Mesenteric fat pad (tissue), 1 donor: ENCODE data around the gene RGS12. TPM values are rescaled to one million over a fixed set of nuclear protein-coding genes. Genes with fewer than 3 reads are reported as not detected.

Experiments used
- DNase-seq: peaks from one replicate; pipeline ENCODE4 v3.0.0-alpha.2; 2020; ENCODE audit warnings: low spot score
- total RNA-seq: library from RNA; stranded (reverse); fragmentation: NEBNext Ultra II Directional; extraction: Animal tissue kit (Norgen Biotek cat#: 25700); gene quantifications from one replicate; pipeline ENCODE4 v1.2.1, GENCODE V29; 2021
- donor health status: DM: yes; HTN: yes; CAD: no.

Gene RGS12
- total RNA-seq, 1 donor from 2014 or later, result 26.3 TPM

DNA sequence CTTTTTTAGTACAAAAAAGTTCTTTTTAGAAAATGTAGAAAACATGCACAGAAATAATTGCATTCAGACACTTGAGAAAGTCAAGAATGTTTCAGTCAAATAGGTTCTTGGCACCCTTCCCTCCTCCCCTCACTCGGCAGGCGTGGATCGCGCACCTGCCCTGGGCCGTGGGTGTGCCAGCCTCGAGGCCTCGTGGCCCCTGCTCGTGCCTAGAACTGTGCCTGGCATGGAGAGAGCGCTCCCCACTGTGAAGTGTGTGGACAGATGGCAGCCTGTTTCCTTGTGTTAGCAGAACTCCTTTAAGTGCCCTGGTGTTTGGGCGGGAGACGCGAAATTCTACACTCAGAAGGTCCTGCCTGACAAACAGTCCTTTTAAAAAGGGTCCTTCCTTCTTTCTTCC is 14.7 kb downstream of the RGS12 start:
- DNase-seq, result peak; percentile 57

GRCh38 chr4:3307891-3308575 is 15.2 kb downstream of the RGS12 start:
- DNase-seq, result peak; percentile 82

DNA sequence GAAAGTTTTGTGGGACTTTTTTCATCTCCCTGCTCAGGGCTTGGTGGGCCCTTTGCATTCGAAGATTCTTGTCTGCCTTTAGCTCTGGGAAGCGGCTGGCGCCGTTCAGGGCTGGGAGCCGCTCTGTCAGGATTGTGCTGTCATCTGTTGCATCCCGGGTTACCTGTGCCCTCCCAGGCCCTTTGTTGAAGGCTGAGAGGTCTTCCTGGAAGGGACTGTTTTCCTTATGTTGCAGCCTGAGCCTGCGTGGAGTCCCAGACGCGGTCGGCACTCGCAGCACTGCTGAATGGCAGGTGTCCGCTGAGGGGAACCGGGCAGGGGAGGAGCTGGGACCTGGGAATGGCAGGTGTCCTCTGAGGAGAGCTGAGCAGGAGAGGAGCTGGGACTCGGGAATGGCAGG is 15.9 kb downstream of the RGS12 start:
- DNase-seq, result peak; percentile 55

- DNase-seq, result peak; percentile 86
These were observed 17.7 kb downstream of the RGS12 start for GRCh38 chr4:3310301-3311094.

DNA sequence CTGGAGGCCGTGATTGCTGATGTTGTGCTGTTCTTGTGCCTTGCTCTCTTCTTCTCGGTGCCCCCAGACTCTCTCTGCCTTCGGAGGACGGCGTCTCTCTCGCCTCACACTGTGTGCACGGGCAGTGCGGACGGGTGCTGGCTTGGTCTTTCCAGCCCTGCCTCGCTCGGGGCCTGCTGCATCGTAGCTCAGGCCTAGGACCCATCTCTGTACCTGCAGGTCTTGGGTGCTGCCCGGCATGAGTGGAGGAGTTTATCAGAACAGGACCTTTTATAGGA is 18.2 kb downstream of the RGS12 start:
- peak; percentile 88 for DNase-seq

GRCh38 chr4:3311489-3312171 is 18.8 kb downstream of the RGS12 start:
- DNase-seq, result peak; percentile 72

DNA sequence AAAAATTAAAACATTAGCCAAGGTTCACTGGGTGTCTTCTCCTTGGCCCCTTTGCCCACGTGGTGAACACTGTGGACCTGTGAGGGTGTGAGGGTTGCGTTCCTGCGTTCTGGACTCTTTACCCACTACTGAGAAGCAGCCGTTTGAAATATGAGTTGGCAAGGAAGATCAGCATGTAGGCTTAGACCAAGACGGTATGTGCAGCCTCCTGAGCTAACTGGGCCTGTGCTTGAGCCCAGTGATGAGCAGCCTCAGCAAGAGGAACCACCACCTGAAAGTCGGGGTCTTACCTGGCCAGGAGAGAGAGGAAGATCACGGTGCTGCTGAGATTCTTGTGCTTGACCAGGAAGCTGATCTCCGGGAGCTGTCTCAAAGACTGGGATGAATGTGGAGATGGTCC is 19.5 kb downstream of the RGS12 start:
- peak; percentile 43 for DNase-seq

- peak; percentile 26 for DNase-seq
These were observed 20.3 kb downstream of the RGS12 start for GRCh38 chr4:3313139-3313538.

GRCh38 chr4:3313556-3314228 is 20.9 kb downstream of the RGS12 start:
- peak; percentile 64 for DNase-seq

- peak; percentile 37 for DNase-seq
These were observed 22.0 kb downstream of the RGS12 start for GRCh38 chr4:3314706-3315260.

GRCh38 chr4:3315566-3315965 is 22.7 kb downstream of the RGS12 start:
- peak; percentile 43 for DNase-seq

GRCh38 chr4:3316146-3316545 is 23.3 kb downstream of the RGS12 start:
- peak; percentile 64 for DNase-seq

GRCh38 chr4:3317011-3317655 is 24.3 kb downstream of the RGS12 start:
- DNase-seq, result peak; percentile 88

GRCh38 chr4:3317656-3318211 is 24.9 kb downstream of the RGS12 start:
- DNase-seq, result peak; percentile 84

- DNase-seq, result peak; percentile 77
These were observed 25.8 kb downstream of the RGS12 start for GRCh38 chr4:3318561-3319021.

DNA sequence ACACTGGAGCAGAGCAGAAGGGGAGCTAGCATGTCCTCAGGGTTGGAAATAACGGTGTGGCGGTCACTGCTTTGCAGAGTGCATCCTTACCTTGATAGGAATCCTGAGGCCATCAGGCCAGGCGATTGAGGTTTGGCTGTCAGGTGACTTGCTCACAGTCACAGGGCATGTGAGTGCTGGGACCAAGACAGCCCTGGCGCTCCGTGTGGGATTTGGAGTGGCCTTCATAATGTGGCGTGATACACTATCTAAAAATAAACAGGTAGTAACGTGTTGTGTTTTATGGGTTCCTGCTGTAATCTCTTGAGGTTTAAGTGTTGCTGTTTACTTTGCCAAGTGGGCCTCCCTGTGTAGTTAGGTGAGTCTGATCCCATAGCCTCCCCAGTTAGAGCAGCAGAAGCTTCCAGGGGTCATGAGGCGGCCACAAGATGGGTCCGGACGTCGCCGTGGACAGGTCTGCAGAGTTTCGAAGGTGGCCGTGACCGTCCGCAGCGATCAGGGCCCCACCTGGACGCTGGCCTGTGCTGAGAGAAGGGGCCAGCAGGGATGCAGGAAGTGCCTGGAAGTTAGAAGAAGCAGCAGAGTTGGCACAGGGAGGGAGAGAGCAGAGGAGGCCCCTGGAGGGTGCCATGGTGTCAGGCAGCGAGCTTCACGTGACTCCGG is 27.7 kb downstream of the RGS12 start:
- DNase-seq, result peak; percentile 79

DNA sequence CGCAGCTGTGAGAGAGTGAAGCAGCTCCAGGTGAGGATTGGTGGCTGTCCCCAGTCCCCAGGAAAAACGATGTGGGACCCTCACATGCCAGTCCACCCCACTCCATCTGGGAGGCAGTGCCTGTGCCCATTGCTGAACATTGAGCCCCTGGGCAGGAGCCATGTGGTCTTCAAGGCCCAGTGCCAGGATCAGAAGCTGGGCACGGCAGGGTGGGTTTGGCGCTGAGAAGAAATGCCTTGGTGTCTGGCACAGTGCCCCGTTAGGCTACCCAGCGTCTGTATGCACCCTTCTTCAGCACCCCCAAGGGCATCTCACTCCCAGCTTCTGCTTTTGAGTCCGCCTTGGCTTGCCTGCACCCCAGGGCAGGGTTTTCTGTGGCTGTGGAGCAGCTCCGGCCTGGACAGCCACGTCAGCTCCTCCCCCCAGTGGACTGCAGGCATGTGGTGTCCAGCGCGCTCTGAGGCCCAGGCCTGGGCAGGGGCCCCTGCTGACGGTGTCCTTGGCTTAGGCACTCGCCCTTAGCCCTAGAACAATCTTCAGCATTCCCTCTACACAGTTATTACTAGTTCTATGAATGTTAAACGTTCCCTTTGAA is 28.6 kb downstream of the RGS12 start:
- DNase-seq, result peak; percentile 88

DNA sequence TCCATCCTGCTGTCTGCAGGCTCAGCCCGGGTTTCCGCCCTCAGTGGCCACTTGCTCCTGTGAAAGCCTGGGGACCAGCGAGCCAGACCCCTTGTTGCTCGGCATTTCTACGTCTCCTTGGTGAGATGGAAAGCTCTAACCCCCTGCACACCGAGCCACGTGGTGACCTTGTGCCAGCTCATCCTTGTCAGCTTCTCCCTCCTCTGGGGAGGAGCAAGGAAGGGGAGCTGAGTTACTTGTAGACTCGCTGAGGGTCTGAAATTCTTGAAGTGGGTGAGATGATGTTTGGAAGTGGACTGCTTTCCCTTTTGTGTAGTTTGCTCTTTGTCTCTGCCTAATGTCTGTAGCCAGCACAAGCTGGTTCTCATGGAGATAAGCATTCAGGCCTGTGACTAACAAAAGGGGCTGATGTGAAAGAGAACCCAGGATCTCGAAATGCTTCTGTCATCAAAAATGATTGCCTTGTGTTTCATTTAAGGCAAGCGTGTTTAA is 29.3 kb downstream of the RGS12 start:
- peak; percentile 83 for DNase-seq

GRCh38 chr4:3323071-3323481 is 30.3 kb downstream of the RGS12 start:
- DNase-seq, result peak; percentile 57
